Myocyte (in vitro differentiated cells): ENCODE measurements around the gene ECM2. TPM values are rescaled to one million over a fixed set of nuclear protein-coding genes. Genes with fewer than 3 reads are reported as not detected.

Experiments used
- DNase-seq: peaks from one replicate; pipeline ENCODE4 v3.0.0-alpha.2; 2012; ENCODE audit warnings: low read depth
- total RNA-seq: library from RNA; depleted of rRNA; stranded (reverse); fragments of >200 nt; gene quantifications from 2 replicates; pipeline ENCODE4 v1.2.3, GENCODE V29; 2014

ECM2 gene
- total RNA-seq, 1 donor from 2014 or later = 11.2 TPM

GRCh38 chr9:92501671-92502393 lies 34.0 kb downstream of the ECM2 start:
- peak; percentile 56 for DNase-seq

- DNase-seq = no peak
Measured at GRCh38 chr9:92500725-92501124, 35.1 kb downstream of the ECM2 start.

- no peak for DNase-seq
Measured at GRCh38 chr9:92499701-92500100, 36.1 kb downstream of the ECM2 start.

GRCh38 chr9:92496396-92497176 lies 39.2 kb downstream of the ECM2 start:
- peak; percentile 29 for DNase-seq

- DNase-seq = no peak
Measured at GRCh38 chr9:92494856-92495255, 40.9 kb downstream of the ECM2 start.

GRCh38 chr9:92493749-92494387 lies 41.9 kb downstream of the ECM2 start:
- no peak for DNase-seq

- no peak for DNase-seq
Measured at GRCh38 chr9:92492781-92493401, 42.9 kb downstream of the ECM2 start.

- no peak for DNase-seq
Measured at GRCh38 chr9:92488681-92489550, 46.9 kb downstream of the ECM2 start.

GRCh38 chr9:92486371-92486770 lies 49.4 kb downstream of the ECM2 start:
- no peak for DNase-seq

GRCh38 chr9:92484563-92484962 lies 51.2 kb downstream of the ECM2 start:
- no peak for DNase-seq

GRCh38 chr9:92483627-92484545 lies 51.9 kb downstream of the ECM2 start:
- DNase-seq = peak; percentile 9

GRCh38 chr9:92482805-92483204 lies 53.0 kb downstream of the ECM2 start:
- DNase-seq = no peak

GRCh38 chr9:92482329-92482728 lies 53.5 kb downstream of the ECM2 start, which contains the start of gene ASPN:
TSS of gene ASPN (minus strand) at chr9:92482506.
- no peak for DNase-seq

- DNase-seq = peak; percentile 15
Measured at GRCh38 chr9:92480986-92481633, 54.7 kb downstream of the ECM2 start.

GRCh38 chr9:92480291-92480771 lies 55.5 kb downstream of the ECM2 start:
- peak; percentile 41 for DNase-seq

GRCh38 chr9:92479346-92479745 lies 56.4 kb downstream of the ECM2 start:
- DNase-seq = no peak

GRCh38 chr9:92478783-92479182 lies 57.0 kb downstream of the ECM2 start:
- DNase-seq = no peak

GRCh38 chr9:92476962-92477361 lies 58.8 kb downstream of the ECM2 start:
- DNase-seq = no peak

- DNase-seq = no peak
Measured at GRCh38 chr9:92474587-92474986, 61.2 kb downstream of the ECM2 start.
